Activated CD4-positive, CD25-positive, alpha-beta regulatory T cell (primary cell): ENCODE results near the gene SPDYE9.
"Not testable (repeated sequence)": the region's sequence is repeated elsewhere in the genome, so short reads cannot be mapped to it uniquely, and the experiment has no call there.

Experiments
- DNase-seq, 4 experiments: peaks; one replicate each; lab custom pipeline; 2025; lab: John Stamatoyannopoulos, UW

SPDYE9 gene, protein sequence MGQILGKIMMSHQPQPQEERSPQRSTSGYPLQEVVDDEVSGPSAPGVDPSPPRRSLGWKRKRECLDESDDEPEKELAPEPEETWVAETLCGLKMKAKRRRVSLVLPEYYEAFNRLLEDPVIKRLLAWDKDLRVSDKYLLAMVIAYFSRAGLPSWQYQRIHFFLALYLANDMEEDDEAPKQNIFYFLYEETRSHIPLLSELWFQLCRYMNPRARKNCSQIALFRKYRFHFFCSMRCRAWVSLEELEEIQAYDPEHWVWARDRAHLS

DNA sequence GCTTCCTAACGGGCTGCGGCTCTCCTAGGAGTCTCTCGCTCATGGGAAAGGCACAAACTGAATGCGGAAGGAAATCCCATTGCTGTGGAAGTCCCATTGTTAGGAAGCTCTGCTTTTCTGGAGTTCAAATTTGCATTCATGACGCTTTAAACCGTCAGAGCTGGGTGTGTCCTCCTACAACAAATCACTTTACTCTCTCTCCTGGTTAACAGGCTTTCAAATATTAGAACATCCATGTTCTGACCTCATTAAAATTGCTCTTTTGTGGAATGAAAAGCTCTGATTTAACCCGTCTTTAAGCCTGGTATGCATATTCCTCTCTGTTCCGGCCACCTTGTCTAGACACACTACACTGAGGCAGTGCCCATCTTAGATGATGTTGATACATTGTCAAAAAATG, at the start of gene SPDYE9:
Gene SPDYE9, minus strand, starts transcription at position 101 of the 400 bp plus-strand sequence. CDS start 1,800 bp downstream, outside the sequence.
- not testable (repeated sequence) for DNase-seq

DNA sequence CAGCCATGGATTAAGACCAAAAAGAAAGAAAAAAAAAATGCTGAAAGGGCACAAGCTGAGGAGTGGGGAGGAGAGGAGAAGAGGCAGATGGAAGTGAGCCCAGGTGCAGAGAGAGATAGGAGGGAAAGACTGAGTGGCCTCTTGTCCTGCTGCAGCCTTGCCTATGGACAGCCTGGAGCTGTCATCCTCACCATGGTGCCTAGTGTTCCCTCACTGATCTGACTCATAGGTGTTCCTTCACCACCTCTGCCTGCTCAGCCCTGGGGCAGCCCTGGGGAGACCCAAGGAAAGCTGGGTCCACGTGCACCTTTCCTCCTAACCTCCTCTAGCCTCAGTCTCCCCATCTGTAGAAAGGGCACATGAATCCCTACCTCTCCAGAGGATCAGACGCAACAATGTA, 49.0 kb upstream of the SPDYE9 start:
- DNase-seq = not testable (repeated sequence)

DNA sequence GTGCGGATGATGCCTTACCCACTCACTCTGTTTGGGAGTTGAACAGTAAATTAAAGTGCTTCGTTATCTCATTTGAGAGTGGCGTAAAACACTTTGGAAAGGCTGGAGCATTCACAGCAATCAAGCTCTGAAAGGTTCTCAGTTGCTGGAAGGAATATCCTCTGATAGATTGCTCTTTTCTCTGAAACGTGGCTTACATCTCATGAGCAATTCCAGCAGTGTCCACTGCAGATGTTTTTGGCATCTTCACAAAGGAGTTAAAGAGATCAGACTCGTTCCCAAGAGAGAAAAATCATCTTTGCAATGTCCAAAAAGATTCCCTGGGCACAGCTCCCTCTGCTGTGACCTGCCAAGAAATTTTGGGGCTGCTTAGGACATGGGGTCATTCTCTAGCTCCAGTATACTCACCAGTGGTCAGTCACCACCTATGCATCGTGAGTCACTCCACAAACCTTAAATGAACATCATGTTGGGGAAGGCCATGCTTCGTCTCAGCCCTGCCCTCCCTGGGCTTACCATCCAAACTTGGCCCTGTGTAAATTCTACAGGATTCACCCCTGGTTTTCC, 46.9 kb upstream of the SPDYE9 start:
- DNase-seq = not testable (repeated sequence)

DNA sequence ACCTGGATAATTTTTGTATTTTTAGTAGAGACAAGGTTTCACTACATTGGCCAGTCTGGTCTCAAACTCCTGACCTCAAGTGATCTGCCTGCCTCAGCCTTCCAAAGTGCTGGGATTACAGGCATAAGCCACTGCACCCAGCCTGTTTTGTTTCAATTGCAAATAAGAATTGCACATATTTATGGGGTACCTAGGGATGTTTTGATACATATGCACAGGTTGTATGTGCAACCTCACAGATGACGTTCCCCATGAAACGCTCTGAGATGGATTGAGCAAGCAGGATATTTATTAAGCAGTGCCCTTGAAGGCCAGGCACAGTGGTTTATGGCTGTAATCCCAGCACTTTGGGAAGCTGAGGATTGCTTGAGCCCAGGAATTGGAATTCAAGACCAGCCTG, 44.8 kb upstream of the SPDYE9 start:
- DNase-seq = not testable (repeated sequence)

DNA sequence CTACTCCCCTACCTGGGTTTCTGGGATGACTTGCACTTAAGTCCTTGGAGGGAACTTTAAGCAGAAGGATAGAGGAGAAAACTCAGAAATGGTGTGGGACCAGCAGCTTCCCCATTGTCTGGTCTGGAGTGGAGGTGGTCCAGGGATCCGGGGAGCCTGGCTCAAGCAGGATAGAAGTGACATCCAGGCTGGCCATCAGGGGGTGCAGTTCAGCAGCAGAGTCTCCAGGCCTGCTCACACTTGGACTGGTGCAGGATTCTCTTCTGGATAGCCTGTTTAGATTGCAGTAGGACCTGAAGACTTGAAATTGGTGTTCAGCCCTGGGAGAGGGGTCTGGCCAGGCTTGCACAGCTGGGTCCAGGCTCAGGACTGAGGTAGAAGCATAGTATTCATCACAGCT, 38.3 kb upstream of the SPDYE9 start:
- DNase-seq = not testable (repeated sequence)

DNA sequence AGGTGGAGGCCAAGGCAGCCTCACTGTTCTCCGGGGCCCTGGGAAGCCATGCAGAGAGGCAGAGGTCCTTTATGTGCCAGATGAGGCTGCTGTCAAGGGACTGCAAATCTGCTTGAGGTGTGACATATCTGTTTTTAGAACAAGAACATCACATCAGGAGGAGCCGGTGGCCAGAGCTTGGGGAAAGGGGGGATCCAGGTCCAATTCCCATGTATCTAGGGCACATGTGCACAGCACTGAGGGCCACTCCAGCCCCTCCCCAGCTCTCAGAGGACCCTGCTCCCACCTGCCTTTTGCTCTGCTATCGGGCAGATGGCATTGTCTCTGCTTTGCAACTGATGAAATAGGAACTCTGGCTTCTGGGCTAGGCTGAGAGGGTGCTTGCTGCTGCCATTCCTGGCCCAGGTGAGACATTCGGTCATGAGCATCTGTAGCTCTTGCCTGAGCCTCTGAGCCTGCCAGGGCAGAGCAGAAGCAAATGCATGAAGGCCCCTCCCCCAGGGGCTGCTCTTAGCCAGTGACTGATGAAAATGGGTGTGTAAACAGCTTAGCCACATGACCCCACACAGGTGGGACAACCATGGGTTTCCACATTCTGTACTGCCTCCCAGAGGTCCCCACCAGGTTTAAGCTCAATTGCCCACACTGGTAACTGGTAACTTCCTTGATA, 37.1 kb upstream of the SPDYE9 start:
- DNase-seq = not testable (repeated sequence)

DNA sequence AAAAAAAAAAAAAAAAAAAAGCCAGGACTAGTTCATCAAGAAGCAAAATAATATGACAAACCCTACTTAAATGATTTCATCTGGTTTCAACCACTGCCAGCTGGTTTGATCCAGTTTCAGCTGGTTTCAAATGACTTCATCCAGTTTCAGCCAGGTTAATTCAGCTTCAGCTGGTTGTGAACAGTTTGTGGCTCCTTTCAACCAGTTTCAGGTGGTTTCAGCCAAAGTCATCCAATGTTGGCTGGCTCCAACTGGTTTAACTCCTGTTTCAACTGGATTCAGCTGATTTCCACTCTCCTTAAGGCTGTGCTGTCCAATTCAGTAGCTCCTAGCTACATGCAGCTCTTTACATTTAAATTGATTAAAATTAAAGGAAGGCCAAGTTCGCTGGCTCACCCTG, 32.3 kb upstream of the SPDYE9 start:
- not testable (repeated sequence) for DNase-seq

DNA sequence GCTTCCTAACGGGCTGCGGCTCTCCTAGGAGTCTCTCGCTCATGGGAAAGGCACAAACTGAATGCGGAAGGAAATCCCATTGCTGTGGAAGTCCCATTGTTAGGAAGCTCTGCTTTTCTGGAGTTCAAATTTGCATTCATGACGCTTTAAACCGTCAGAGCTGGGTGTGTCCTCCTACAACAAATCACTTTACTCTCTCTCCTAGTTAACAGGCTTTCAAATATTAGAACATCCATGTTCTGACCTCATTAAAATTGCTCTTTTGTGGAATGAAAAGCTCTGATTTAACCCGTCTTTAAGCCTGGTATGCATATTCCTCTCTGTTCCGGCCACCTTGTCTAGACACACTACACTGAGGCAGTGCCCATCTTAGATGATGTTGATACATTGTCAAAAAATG, 28.0 kb downstream of the SPDYE9 start, which contains the start of gene SPDYE11:
Gene SPDYE11, minus strand, starts transcription at position 101 of the 400 bp plus-strand sequence. CDS start 1,800 bp downstream, outside the sequence.
- DNase-seq = not testable (repeated sequence)

DNA sequence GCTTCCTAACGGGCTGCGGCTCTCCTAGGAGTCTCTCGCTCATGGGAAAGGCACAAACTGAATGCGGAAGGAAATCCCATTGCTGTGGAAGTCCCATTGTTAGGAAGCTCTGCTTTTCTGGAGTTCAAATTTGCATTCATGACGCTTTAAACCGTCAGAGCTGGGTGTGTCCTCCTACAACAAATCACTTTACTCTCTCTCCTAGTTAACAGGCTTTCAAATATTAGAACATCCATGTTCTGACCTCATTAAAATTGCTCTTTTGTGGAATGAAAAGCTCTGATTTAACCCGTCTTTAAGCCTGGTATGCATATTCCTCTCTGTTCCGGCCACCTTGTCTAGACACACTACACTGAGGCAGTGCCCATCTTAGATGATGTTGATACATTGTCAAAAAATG, 56.2 kb downstream of the SPDYE9 start, which contains the start of gene SPDYE8:
Gene SPDYE8, minus strand, starts transcription at position 101 of the 400 bp plus-strand sequence. CDS start 1,800 bp downstream, outside the sequence.
- not testable (repeated sequence) for DNase-seq
